MCF 10A (cell line): ENCODE results near the gene RASA2. TPM values are rescaled to one million over a fixed set of nuclear protein-coding genes. Genes with fewer than 3 reads are reported as not detected.

ENCODE experiments used
- BruUV-seq: library from RNA; stranded (reverse); fragments of 400-500 nt; replicated peaks from 2 replicates; lab custom pipeline; 2021; lab: Mats Ljungman, UMichigan
- CTCF ChIA-PET: fragments of 300-600 bp; sonication (Branson Sonifier 250); formaldehyde crosslinking; extraction: SDS; loops from one replicate; lab custom pipeline; 2021; ENCODE audit warnings: antibody characterized with exemption, inconsistent platforms; lab: Yijun Ruan, JAX
- POLR2A ChIA-PET: fragments of 300-600, 350-650 bp; sonication (Branson Sonifier 250); formaldehyde crosslinking; extraction: SDS; loops from one replicate; lab custom pipeline; 2020; ENCODE audit warnings: antibody characterized with exemption, inconsistent platforms; lab: Yijun Ruan, JAX
- DNase-seq: peaks from one replicate; pipeline ENCODE4 v3.0.0-alpha.2; 2018; ENCODE audit not compliant: unreplicated experiment
- H3K27ac Mint-ChIP-seq: one replicate; pipeline ENCODE4 v1.8.0; 2022; ENCODE audit warnings: mild to moderate bottlenecking, low read depth, mixed read lengths; ENCODE audit not compliant: unreplicated experiment
- H3K27me3 Mint-ChIP-seq: one replicate; pipeline ENCODE4 v1.8.0; 2022; ENCODE audit warnings: mixed read lengths; ENCODE audit not compliant: insufficient read depth, unreplicated experiment
- H3K36me3 Mint-ChIP-seq: one replicate; pipeline ENCODE4 v1.8.0; 2022; ENCODE audit warnings: mild to moderate bottlenecking, moderate library complexity, mixed read lengths; ENCODE audit not compliant: insufficient read depth, unreplicated experiment
- H3K4me1 Mint-ChIP-seq: one replicate; pipeline ENCODE4 v1.8.0; 2022; ENCODE audit warnings: mixed read lengths; ENCODE audit not compliant: insufficient read depth, unreplicated experiment
- H3K4me3 Mint-ChIP-seq: one replicate; pipeline ENCODE4 v1.8.0; 2022; ENCODE audit warnings: mild to moderate bottlenecking, moderate library complexity, mixed read lengths; ENCODE audit not compliant: unreplicated experiment
- H3K9me3 Mint-ChIP-seq: one replicate; pipeline ENCODE4 v1.8.0; 2022; ENCODE audit warnings: mixed read lengths; ENCODE audit not compliant: unreplicated experiment
- intact Hi-C: fragments of 100-400 bp; cut with micrococcal nuclease; formaldehyde crosslinking; loops from 2 replicates; pipeline ENCODE4 v1.14.1; 2022
- total RNA-seq: library from RNA; stranded (reverse); gene quantifications from 2 replicates; pipeline ENCODE4 v1.2.3, GENCODE V29; 2022
- TF ChIP-seq, protein P1 (sequence below): fragments of 200-600 bp; IDR thresholded peaks from one replicate; pipeline ENCODE4 v1.8.0; 2022; ENCODE audit warnings: antibody characterized with exemption, mild to moderate bottlenecking; ENCODE audit not compliant: unreplicated experiment

RASA2 gene
- total RNA-seq, 1 experiment from 2014 or later: 19.5 TPM

DNA sequence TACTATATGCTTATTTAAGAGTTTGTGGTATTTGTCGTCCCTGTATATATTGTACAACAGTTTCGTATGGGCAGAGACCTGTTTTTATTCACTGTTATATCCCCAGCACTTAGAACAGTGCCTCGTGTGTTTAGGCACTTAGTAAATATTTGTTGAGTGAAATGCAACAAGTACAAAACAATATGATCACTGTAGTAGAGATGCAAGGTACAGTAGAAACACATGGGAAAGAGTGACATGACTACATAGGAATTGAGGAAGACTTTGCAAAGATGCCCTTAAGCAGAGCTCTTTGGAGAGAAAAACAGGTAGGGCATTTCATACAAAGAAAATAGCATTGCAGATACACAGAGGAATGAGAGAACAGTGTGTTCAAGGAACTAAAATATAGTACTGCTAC is 18.3 kb downstream of the RASA2 start:
- no peak for DNase-seq
- CTCF ChIA-PET: no interaction called here
- Mint-ChIP-seq H3K4me1 (peaks cover 13% of the 10 kb centered on the region), H3K4me3 (no peak overlapping the region), H3K27me3 (no peaks in the 10 kb centered on the region), H3K27ac (no peak overlapping the region), H3K9me3 (no peaks in the 10 kb centered on the region), H3K36me3 (no peaks in the 10 kb centered on the region)
- POLR2A ChIA-PET: no interaction called here
- TF ChIP-seq, protein P1, sequence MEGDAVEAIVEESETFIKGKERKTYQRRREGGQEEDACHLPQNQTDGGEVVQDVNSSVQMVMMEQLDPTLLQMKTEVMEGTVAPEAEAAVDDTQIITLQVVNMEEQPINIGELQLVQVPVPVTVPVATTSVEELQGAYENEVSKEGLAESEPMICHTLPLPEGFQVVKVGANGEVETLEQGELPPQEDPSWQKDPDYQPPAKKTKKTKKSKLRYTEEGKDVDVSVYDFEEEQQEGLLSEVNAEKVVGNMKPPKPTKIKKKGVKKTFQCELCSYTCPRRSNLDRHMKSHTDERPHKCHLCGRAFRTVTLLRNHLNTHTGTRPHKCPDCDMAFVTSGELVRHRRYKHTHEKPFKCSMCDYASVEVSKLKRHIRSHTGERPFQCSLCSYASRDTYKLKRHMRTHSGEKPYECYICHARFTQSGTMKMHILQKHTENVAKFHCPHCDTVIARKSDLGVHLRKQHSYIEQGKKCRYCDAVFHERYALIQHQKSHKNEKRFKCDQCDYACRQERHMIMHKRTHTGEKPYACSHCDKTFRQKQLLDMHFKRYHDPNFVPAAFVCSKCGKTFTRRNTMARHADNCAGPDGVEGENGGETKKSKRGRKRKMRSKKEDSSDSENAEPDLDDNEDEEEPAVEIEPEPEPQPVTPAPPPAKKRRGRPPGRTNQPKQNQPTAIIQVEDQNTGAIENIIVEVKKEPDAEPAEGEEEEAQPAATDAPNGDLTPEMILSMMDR: no peak
- intact Hi-C loops: no loop called here
- no TSS peak for BruUV-seq

DNA sequence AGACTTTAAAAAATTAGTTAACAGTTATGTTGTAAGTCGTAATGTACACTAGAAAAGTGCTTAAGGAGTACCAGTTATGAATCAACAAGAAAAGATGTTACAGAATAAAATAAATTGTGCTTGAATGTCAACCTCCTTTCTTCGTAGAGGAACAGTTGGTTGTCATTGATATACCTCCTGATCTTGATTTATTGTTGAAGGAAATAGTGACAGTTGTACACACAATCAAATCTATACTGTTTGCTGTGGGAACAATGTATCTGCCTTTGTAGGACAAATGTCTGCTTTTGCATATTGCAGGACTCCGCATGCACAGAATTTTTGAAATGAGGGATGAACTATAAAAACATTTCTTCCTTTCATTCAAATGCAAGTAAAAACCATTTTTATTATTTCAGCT is 19.2 kb downstream of the RASA2 start:
- Mint-ChIP-seq H3K27ac (no peak overlapping the region), H3K27me3 (no peaks in the 10 kb centered on the region), H3K36me3 (peaks cover 1% of the 10 kb centered on the region), H3K9me3 (no peaks in the 10 kb centered on the region), H3K4me3 (no peak overlapping the region), H3K4me1 (peaks cover 21% of the 10 kb centered on the region)
- TF ChIP-seq, protein P1: no peak
- intact Hi-C loops: no loop called here
- ChIA-PET CTCF (no interaction called here), POLR2A (interaction anchor here (1.2 kb wide), 1 partner anchor 21 kb away, joined by 3 read pairs; no protein-coding TSS in a partner anchor)
- no TSS peak for BruUV-seq
- no peak for DNase-seq

DNA sequence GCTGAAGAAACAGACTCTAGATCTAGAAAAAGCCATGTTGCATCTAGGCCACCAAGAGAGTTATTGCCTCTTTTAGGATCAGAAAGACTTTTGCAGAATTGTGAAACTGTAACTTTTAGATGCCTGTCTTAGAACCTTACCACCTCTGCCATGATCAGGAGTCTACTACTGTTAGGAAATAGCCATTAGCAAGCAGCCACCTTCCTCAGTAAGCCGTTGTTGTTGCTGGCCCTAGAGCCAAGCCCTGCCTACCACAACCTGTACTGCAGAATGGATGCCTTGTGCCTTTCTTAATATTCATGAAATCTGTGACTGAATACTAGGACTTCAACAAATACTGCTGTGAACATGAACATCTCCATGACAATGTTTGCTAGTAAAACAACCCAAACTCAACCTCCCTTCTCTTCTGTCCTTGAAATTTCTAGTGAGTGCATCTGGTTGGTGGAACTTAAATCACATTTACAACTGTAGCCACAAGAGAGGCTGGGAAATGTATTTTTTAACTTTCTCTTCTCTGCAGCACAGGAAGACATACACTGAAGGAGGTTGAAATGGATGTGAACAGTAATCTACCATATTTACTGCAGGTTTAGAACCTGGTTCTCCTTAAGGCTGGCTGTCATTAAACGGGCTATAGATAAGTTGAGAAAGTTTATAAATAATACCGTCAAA is 20.7 kb downstream of the RASA2 start:
- no TSS peak for BruUV-seq
- intact Hi-C loops: no loop called here
- no peak overlapping the region for H3K4me3 Mint-ChIP-seq
- H3K4me1 Mint-ChIP-seq: peaks cover 20% of the 10 kb centered on the region
- no peaks in the 10 kb centered on the region for H3K27me3 Mint-ChIP-seq
- TF ChIP-seq, protein P1: no peak
- H3K9me3 Mint-ChIP-seq: no peaks in the 10 kb centered on the region
- ChIA-PET CTCF (interaction anchor here (1.4 kb wide), 1 partner anchor 8 kb away, joined by 3 read pairs; no protein-coding TSS in a partner anchor), POLR2A (interaction anchor here (1.7 kb wide), 1 partner anchor 20 kb away, joined by 6 read pairs; no protein-coding TSS in a partner anchor)
- no peak overlapping the region for H3K27ac Mint-ChIP-seq
- no peak for DNase-seq
- H3K36me3 Mint-ChIP-seq: peaks cover 7% of the 10 kb centered on the region

DNA sequence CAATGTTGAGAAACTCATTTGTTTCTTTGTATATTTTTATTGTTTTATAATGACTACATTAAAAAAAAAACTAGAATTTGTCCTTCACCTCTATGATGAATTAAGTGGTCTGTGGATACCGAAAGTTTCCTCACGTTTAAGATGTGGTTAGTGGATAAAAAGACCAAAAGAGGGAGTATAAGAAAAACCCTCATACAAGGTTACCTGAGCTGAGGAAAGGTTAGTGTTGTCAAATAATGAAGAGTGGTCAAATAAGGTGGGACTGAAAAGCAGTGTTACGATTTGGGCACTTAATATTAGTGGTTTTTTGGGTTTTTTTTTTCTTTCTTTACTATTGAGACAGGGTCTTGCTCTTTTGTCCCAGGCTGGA is 21.2 kb downstream of the RASA2 start:
- Mint-ChIP-seq H3K27ac (no peak overlapping the region), H3K4me1 (peaks cover 19% of the 10 kb centered on the region), H3K27me3 (no peaks in the 10 kb centered on the region), H3K36me3 (peaks cover 7% of the 10 kb centered on the region), H3K4me3 (no peak overlapping the region), H3K9me3 (no peaks in the 10 kb centered on the region)
- no peak for DNase-seq
- CTCF ChIA-PET: interaction anchor here (0.7 kb wide), 2 partner anchors 37 to 49 kb away, joined by 3 read pairs; no protein-coding TSS in a partner anchor
- POLR2A ChIA-PET: interaction anchor here (1.7 kb wide), 1 partner anchor 21 kb away, joined by 6 read pairs; no protein-coding TSS in a partner anchor
- TF ChIP-seq, protein P1: no peak
- no TSS peak for BruUV-seq
- intact Hi-C loops: no loop called here
